Small intestine (tissue), 7 donors: ENCODE measurements around the gene PACSIN1. TPM values are rescaled to one million over a fixed set of nuclear protein-coding genes. Genes with fewer than 3 reads are reported as not detected.
"Not testable (repeated sequence)": the region's sequence is repeated elsewhere in the genome, so short reads cannot be mapped to it uniquely, and the experiment has no call there.

Experiments used
- DNase-seq, 2 donors: peaks; one replicate each; pipeline versions ENCODE4 v3.0.0 to v3.0.0-alpha.2; 2013
- FAIRE-seq: peaks from 2 replicates; lab custom pipeline; 2012; peaks lifted over from hg19 to GRCh38; lab: Jason Lieb, UNC
- H3K27ac ChIP-seq, 3 donors: one replicate each; pipeline ENCODE4 v1.5.1; 2013; ENCODE audit warnings: low read length in 2 of 3, mild to moderate bottlenecking in 2 of 3, control low read depth in 1 of 3, inconsistent platforms in 1 of 3, low read depth in 1 of 3, moderate library complexity in 1 of 3
- H3K27me3 ChIP-seq, 3 donors: one replicate each; pipeline ENCODE4 v1.6.1; 2013; ENCODE audit warnings: low read length in 3 of 3, inconsistent platforms in 1 of 3; ENCODE audit not compliant: control insufficient read depth in 3 of 3, insufficient read depth in 3 of 3
- H3K36me3 ChIP-seq, 3 donors: one replicate each; pipeline ENCODE4 v1.6.1; 2013; ENCODE audit warnings: low read length in 3 of 3, inconsistent platforms in 1 of 3, low read depth in 1 of 3, mild to moderate bottlenecking in 1 of 3, moderate library complexity in 1 of 3; ENCODE audit not compliant: control insufficient read depth in 3 of 3, insufficient read depth in 2 of 3
- H3K4me1 ChIP-seq, 3 donors: one replicate each; pipeline ENCODE4 v1.6.1; 2013; ENCODE audit warnings: low read length in 2 of 3, inconsistent platforms in 1 of 3, low read depth in 1 of 3, mild to moderate bottlenecking in 1 of 3, moderate library complexity in 1 of 3; ENCODE audit not compliant: control insufficient read depth in 3 of 3, insufficient read depth in 2 of 3
- H3K4me3 ChIP-seq, 3 donors: one replicate each; pipeline ENCODE4 v1.5.1; 2013; ENCODE audit warnings: low read length in 3 of 3, control low read depth in 1 of 3, inconsistent platforms in 1 of 3, low read depth in 1 of 3, mild to moderate bottlenecking in 1 of 3, moderate library complexity in 1 of 3
- H3K9me3 ChIP-seq, 2 donors: one replicate each; pipeline ENCODE4 v1.6.1; 2013; ENCODE audit warnings: low read depth in 1 of 2, low read length in 1 of 2; ENCODE audit not compliant: control insufficient read depth in 2 of 2, insufficient read depth in 1 of 2
- WGBS, 3 donors: extraction: QIAGEN DNeasy Blood & Tissue Kit; methylation state at CpG; one replicate each; pipeline ENCODE4 v1.1.7; 2013; 5-methylcytosine and 5-hydroxymethylcytosine counted together
- polyA plus RNA-seq, 4 donors: library from polyadenylated mRNA; stranded (reverse) in 3 of 4; unstranded in 1 of 4; fragments of 200-250 nt in 3 of 4; fragments of 120-200 nt in 1 of 4; gene quantifications; one replicate each; pipeline versions ENCODE4 v1.2.1 to v1.2.3, GENCODE V29; 2013
- donor health status: healthy with polysubstance abuse.
- donor health status: control.
- donor health status: control.
- donor health status: Bipolar disorder and iron deficiency.
- donor health status: healthy.

The PACSIN1 gene
- polyA plus RNA-seq, 4 donors, result 0.19 to 1.6 TPM; not detected in 2

DNA sequence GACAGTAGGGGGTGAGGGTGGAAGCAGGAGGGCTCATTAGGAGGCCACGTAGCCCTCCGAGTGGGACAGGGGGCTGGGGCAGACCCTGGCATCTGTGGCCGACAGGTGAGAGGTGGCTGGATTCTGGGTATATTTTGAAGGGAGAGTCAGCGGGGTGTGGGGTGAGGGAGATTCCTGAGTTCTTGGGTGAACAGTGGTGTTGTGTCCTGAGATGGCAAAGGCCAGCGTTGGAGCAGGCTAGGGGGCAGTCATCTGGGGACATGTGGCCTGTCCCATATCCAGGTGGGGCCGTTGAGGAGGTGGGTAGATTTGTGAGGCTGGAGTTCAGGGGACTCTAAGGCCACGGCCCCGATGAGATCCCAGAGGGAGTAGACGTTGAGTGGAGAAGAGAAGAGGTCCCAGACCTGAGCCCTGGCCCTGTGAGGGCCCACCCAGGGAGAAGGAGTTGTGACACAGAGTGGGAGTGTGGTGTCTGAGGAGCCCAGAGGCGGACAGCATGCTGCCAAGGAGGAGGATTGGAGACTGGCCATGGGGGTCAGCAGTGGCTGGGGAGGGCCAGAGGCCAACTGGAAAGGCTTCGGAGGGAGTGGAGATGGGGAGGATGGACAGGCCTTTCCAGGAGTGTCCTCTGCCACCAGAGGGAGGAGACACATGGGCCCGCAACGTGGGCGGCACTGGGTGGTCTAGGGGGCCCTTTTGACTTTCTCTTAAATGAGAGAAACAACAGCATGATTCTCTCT is 19.6 kb downstream of the PACSIN1 start:
- Histone ChIP-seq H3K9me3 (no peaks in the 10 kb centered on the region), H3K27ac (no peak overlapping the region), H3K4me1 (no peaks in the 10 kb centered on the region), H3K27me3 (no peaks in the 10 kb centered on the region), H3K36me3 (no peaks in the 10 kb centered on the region), H3K4me3 (no peak overlapping the region)
- WGBS, 3 donors, result 73 to 77% (median 75%) methylated on average over 14 of the region's 14 CpGs
- FAIRE-seq (no peak), DNase-seq (no peak)

DNA sequence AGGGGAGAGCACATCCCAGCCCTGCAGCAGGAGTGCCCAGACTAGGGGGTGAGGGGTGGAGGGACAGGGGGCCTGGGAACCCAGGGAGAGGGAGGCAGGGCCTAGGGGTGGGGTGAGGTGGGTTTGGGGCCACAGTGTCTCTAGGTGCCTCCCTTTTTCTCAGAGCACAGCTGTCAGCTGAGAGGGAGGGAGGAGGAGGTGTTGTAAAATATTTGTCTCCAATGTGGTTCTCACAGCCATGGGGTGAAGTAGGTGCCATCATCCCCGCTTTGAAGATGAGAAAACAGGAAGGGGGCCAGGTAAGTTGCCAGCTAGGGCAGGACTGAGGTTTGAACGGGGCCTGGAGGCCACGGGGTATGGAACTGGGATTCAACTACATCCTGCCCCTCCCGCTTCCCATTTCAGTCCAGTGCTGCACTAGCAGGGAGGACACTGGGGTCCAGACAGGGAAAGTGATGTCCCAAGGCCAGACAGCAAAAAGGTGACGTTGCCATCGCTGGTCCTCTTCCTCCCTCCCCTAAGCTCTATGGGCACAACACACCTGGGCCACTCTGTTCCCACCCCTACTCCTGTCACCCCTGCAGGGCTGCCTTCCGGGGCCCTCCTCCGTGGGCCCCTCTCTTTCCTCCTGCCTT is 20.3 kb downstream of the PACSIN1 start:
- Histone ChIP-seq H3K9me3 (no peaks in the 10 kb centered on the region), H3K4me3 (no peak overlapping the region), H3K27ac (no peak overlapping the region), H3K36me3 (no peaks in the 10 kb centered on the region), H3K4me1 (no peaks in the 10 kb centered on the region), H3K27me3 (no peaks in the 10 kb centered on the region)
- DNase-seq (no peak), FAIRE-seq (no peak)
- WGBS, 3 donors, result 65 to 69% (median 66%) methylated on average over 8 of the region's 8 CpGs

DNA sequence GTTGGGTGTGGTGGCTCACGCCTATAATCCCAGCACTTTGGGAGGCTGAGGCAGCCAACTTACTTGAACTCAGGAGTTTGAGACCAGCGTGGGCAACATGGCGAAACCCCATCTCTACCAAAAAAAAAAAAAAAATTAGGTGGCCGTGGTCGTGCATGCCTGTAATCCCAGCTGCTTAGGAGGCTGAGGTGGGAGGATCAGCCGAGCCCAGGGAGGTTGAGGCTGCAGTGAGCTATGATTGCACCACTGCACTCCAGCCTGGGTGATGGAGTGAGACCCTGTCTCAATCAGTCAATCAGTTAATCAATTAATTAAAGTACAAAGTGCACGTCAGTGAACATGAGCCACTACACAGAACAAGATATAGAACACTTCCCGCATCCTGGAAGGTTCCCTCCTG is 21.0 kb downstream of the PACSIN1 start:
- not testable (repeated sequence) for H3K36me3 ChIP-seq, H3K27me3 ChIP-seq, DNase-seq, H3K4me1 ChIP-seq, H3K9me3 ChIP-seq, H3K4me3 ChIP-seq, H3K27ac ChIP-seq, FAIRE-seq
- 79 to 92% (median 83%) methylated on average over 8 of the region's 8 CpGs for WGBS, 3 donors

GRCh38 chr6:34487536-34487935 is 21.7 kb downstream of the PACSIN1 start:
- DNase-seq (no peak), FAIRE-seq (no peak)
- no peaks in the 10 kb centered on the region for H3K9me3 ChIP-seq
- no peak overlapping the region for H3K4me3 ChIP-seq
- no peaks in the 10 kb centered on the region for H3K36me3 ChIP-seq
- no peak overlapping the region for H3K27ac ChIP-seq
- no peaks in the 10 kb centered on the region for H3K27me3 ChIP-seq
- 73 to 84% (median 76%) methylated on average over 5 of the region's 5 CpGs for WGBS, 3 donors
- no peaks in the 10 kb centered on the region for H3K4me1 ChIP-seq

- DNase-seq (no peak), FAIRE-seq (no peak)
- 73 to 85% (median 74%) methylated on average over 9 of the region's 9 CpGs for WGBS, 3 donors
- no peaks in the 10 kb centered on the region for H3K36me3 ChIP-seq
- H3K27ac ChIP-seq, result no peak overlapping the region
- H3K9me3 ChIP-seq, result no peaks in the 10 kb centered on the region
- no peaks in the 10 kb centered on the region for H3K27me3 ChIP-seq
- H3K4me3 ChIP-seq, result no peak overlapping the region
- H3K4me1 ChIP-seq, result no peaks in the 10 kb centered on the region
Measured at GRCh38 chr6:34489207-34489805, 23.4 kb downstream of the PACSIN1 start.

- WGBS, 3 donors, result 77 to 88% (median 82%) methylated on average over 20 of the region's 20 CpGs
- Histone ChIP-seq H3K4me1 (no peaks in the 10 kb centered on the region), H3K27me3 (no peaks in the 10 kb centered on the region), H3K4me3 (no peak overlapping the region), H3K36me3 (no peaks in the 10 kb centered on the region), H3K27ac (peak overlapping the region in 2 of 3 donors; percentile 14 to 61), H3K9me3 (no peaks in the 10 kb centered on the region)
- no peak for DNase-seq
- FAIRE-seq, result no peak
Measured at GRCh38 chr6:34490390-34491090, 24.7 kb downstream of the PACSIN1 start.

GRCh38 chr6:34491091-34491430 is 25.2 kb downstream of the PACSIN1 start:
- DNase-seq (peak in 1 of 2 donors; percentile 21), FAIRE-seq (no peak)
- H3K27ac ChIP-seq, result peak overlapping the region in 2 of 3 donors; percentile 14 to 61
- no peaks in the 10 kb centered on the region for H3K9me3 ChIP-seq
- H3K27me3 ChIP-seq, result no peaks in the 10 kb centered on the region
- no peak overlapping the region for H3K4me3 ChIP-seq
- no peaks in the 10 kb centered on the region for H3K4me1 ChIP-seq
- WGBS, 3 donors, result 44 to 64% (median 62%) methylated on average over 10 of the region's 10 CpGs
- no peaks in the 10 kb centered on the region for H3K36me3 ChIP-seq

- WGBS, 3 donors, result 71 to 79% (median 75%) methylated on average over 4 of the region's 4 CpGs
- DNase-seq, result no peak
Measured at GRCh38 chr6:34493344-34493743, 27.5 kb downstream of the PACSIN1 start.

More at GRCh38 chr6:34493344-34493743, 27.5 kb downstream of the PACSIN1 start:
- H3K36me3 ChIP-seq, result no peaks in the 10 kb centered on the region
- no peaks in the 10 kb centered on the region for H3K4me1 ChIP-seq
- H3K27ac ChIP-seq, result no peak overlapping the region
- FAIRE-seq, result no peak
- H3K27me3 ChIP-seq, result no peaks in the 10 kb centered on the region
- no peaks in the 10 kb centered on the region for H3K9me3 ChIP-seq
- H3K4me3 ChIP-seq, result no peak overlapping the region
